HG03159 (cell line): ENCODE data around the gene CD69.
A peak's percentile ranks its signal among the peaks of the same experiment; 100 is the strongest.

ENCODE experiments used
- ATAC-seq: cut with Tn5 transposase; IDR thresholded peaks from one replicate; pipeline ENCODE4 v1.9.1; 2021; ENCODE audit warnings: mild to moderate bottlenecking, moderate library complexity; ENCODE audit not compliant: unreplicated experiment

Gene CD69

DNA sequence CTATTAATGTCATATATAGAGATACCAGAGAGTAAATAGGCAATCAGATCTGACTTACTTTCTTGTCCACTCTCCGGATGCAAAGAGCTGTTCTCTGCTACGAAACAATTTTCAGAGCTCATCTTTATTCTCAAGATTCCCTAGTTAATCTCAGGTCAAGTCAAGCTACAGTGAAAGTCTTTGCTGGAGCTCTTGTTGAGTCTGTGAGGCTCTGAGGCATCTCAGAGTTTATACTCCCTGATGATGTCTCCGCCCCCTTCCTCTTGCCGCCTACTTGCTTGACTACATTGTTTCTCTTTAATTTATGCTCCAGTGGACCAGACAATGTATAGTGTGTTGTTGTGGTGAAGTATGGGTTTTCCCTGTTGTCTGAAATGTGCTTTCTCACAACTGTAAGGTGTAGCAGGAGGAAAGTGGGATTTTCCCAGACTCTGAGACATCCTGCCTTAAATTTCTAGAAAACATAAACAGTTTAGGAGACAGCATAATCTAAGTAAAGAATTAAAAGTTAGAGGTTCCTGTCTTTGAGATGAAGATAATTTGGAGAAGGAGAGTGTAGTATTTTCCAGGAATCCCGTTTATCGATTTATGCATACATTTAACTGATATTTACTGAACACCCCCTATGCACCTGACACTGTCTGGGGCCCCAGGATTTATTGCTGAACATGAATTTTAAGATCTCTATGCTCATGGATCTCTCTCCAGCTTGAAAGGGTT, at the start of gene CD69:
Gene CD69, minus strand, starts transcription at position 203 of the 720 bp plus-strand sequence. Its CDS starts 81 bp downstream, at position 122.
- ATAC-seq, result peak; percentile 36

- ATAC-seq, result no peak
Measured at GRCh38 chr12:9809866-9810265, 49.2 kb upstream of the CD69 start.

DNA sequence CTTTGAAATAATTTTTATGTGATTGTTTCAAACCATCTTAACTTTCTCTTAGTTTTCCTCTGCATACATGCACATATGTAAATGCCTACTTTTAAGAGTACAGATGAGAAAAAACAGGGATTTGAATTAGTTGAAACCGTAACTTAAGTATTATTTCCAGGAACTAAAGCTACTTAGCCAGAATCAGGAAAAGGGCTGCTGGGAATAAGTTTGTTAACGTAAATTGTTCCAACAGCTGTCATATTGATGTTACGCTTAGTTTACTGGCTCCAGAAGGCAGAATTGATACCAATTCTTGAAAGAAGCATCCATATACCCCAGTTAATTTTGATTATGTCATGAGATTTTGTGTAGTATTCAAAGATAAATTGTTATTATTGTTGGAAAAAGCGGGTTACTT, 48.6 kb upstream of the CD69 start:
- ATAC-seq, result no peak

DNA sequence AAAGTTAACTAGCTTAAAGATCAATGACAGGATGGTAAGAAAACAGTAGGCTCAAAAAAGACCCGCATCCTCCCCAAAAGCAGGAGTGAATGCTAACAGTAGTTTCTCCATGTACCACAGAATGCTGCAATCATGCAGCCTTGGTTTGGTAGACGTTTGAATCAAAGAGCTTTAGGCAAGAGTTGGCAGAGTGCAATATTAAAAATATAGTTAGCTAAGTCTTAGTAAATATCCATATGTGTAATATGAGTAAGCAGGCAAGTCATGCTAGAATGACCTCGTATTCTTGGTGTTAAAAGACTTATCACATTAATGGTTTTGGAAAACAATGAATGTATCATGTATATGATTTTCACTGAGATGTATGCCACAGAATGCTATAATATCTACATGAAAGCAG, 47.8 kb upstream of the CD69 start:
- no peak for ATAC-seq

GRCh38 chr12:9806714-9807113, 46.0 kb upstream of the CD69 start:
- ATAC-seq, result no peak

DNA sequence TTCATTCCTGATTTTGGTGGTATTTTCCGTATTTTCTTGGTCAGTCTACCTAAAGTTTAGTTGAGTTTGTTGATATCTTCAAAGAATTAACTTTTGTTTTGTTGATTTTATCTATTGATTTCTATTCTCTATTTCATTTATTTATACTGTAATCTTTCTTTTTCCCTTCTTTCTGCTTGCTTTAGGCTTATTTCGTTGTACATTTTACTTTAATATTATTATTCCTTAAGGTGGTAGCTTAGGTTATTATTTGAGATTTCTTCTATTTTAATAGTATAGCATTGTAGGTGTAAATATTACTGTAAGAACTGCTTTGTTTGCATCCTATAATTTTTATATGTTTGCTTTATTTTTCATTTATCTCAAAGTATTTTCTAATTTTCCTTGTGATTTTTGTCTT, 45.2 kb upstream of the CD69 start:
- no peak for ATAC-seq

DNA sequence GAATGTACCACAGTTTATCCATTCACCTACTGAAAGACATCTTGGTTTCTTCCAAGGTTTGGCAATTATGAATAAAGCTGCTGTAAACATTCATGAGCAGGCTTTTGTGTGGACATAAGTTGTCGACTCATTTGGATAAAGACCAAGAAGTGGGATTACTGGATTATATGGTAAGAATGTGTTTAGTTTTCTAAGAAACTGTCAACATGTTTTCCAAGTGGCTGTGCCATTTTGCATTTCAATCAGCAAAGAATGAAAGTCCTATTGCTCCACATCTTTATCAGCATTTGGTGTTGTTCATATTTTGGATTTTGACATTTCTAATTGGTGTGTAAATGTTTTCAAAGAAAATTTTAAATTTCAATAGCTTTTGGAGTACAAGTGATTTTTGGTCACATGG, 39.3 kb upstream of the CD69 start:
- ATAC-seq, result no peak

DNA sequence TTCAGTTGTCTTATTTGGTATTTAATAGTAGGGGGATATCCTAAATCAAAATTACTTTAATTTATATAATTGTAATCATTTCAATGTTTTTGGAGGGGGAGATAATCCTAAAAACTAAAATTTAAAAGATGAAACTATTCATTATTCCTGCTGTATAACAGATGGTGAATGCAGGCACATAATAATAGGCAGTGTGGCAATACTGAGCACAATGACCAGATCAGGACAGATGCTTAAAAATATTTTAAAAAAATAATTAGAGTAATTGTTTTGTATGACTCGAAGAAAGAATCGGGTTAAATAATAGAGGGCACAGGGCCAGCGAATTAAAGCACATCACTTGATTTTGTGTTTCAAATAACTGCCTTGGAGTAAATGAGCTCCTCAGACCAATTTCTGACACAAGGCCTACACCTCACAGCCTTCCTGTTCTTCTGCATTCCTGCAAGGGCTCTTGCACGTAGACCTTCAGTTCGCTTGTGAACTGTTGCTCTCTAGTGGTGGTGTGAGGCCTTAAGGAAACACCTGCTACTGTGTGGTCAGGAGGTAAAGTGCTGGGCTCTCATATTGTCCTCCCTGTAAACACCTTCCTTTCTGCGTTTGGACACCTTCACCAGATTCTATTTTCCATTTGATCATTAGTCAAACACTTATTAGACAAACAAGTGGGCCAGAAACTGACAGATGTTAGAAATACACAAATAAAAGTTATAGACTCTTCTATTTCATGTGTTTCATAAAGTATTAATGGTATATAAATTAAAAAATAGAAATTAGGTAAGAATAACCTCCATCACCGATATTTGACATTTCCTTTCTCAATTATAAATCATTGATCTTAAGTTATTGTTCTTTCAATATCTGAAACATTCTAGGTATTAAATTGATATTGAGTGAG, 37.3 kb upstream of the CD69 start:
- peak; percentile 93 for ATAC-seq

DNA sequence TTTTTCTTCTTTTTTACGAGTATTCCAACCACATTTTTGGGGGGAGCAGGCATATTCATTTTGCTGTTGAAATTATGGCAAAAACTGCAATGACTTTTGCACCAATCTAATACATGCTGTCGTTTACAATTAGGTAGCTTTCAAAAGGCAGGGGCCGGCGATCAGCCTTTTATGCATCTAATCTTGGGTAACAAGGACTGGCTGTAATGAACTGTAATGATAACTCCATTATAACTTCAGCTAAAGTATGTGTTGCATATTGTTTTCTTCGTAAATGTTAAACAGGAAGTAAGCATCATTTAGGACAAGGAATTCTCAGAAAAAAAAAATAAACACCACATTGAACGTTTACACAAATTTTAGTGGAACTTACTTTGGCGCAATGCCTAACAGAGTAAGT, 36.3 kb upstream of the CD69 start:
- ATAC-seq, result no peak

DNA sequence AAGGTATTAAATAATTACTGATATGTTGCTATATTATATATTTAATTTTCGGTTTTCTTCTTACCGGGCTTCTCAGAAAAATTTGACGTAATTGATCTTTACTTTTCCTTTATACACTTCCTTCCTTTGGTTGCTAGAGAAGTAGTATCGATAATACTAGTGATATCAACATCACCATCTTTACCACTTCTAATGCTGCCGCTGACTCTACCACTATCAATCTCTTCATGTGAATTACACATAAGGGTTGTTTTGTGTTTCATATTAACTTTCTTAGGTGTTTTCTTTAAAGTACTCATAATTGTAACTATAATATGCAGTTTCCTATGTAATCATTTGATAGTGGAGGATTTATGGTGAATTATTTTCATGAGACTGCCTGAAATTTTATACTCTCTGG, 35.6 kb upstream of the CD69 start:
- no peak for ATAC-seq

- ATAC-seq, result no peak
Measured at GRCh38 chr12:9795945-9796344, 35.2 kb upstream of the CD69 start.

GRCh38 chr12:9794484-9795093, 33.9 kb upstream of the CD69 start:
- no peak for ATAC-seq

DNA sequence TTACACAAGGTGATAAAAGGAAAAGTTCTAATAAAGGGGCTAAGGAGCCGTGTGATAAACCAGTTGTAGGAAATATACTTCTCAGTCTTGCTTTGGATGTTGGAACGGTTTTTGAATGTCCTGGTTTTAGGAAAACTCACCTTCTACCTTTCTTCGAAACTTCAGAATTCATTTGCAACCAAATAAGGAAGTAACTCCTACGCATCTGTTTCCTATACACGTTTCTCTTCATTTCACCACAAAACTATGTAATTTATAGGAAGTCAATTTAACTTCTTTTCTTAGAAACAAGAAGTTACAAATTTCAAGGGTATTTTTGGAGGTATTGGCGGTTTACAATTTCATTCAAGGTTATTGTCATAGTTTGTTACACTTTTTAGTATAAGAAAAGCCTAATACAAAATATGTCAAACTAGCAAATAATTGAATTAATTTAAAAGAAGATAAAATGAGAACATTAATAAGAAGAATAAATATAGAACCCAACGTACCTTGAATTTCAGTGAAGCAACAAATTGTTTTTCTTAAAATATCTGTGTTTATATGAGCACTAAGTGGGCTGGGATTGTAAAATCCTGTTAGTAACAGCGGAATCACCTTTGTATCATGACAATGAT, 33.2 kb upstream of the CD69 start:
- ATAC-seq, result no peak

DNA sequence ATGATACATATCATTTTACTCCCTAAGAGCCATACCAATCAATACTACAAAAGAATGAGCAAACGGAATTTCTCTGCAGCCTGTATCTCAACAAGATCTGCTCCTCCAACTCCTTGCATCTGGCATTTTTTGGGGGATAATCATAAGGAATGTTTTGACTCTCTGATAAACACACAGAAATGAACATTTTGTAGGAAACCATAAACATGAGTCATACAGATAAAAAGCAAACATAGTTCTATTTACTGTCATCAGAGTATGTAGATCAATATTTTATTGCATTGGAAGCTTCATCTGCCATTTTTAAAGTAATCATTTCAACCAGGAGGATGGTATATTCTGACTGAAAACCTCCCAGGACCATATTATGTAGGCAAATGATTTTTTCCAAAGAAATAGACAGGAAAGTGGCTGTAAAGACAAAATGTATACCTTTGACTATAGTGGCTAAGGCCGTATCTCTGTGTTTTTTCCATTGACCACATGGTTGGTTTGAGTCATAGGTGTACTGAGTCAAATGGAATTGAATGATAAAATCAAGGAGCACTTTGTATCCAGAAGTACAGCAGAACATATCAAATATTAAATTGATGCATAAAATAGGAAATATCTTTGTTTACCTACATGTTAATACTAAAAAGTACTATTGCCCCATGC, 32.4 kb upstream of the CD69 start:
- ATAC-seq, result no peak

GRCh38 chr12:9792185-9792900, 31.6 kb upstream of the CD69 start:
- ATAC-seq, result no peak

GRCh38 chr12:9786726-9787717, 26.3 kb upstream of the CD69 start:
- ATAC-seq, result no peak

GRCh38 chr12:9784816-9785215, 24.1 kb upstream of the CD69 start:
- ATAC-seq, result no peak

- ATAC-seq, result no peak
Measured at GRCh38 chr12:9784326-9784725, 23.6 kb upstream of the CD69 start.
